Measurements from ENCODE around the gene DNAJB11.

GRCh38 chr3:186598794-186599141 is 28.2 kb downstream of the DNAJB11 start:
- TF ChIP-seq CTCF (conservative IDR thresholded peaks at IDR 0.05 in 1 of 2, IDR thresholded peaks at IDR 0.05 in 1 of 2; ENCODE audit: extremely low read depth in 1 of 2, insufficient read depth in 1 of 2, low read depth in 1 of 2, low read length in 2 of 2) (no peak), EZH2 (IDR thresholded peaks at IDR 0.05; ENCODE audit: borderline replicate concordance, low read length) (no peak)
